ENCODE results near the gene PTPRM.

The PTPRM gene

DNA sequence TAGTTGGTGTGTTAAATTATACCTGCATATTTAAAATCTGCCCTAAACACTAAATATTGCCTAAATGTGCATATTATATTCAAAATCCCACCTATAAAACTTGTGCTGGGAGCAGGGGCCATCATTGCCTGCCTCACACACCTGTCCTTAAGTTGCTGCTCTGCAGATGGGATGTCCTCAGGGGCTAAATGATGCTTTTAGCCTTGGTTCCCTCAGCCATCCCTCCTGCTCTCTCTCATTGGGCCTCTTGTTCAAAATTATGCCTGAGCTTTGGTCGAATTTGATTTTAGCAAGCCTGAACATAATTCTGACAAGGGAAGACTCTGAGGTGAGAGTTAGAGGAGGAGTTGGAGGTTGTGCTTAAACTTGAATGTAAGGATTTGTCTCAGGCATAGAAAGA lies 723.8 kb downstream of the PTPRM start:
- DNase-seq (ENCODE audit: low read depth, low spot score), result no peak
- no CpG with 5 or more reads among the region's 1 CpG for WGBS (ENCODE audit: insufficient coverage, insufficient read length)
- H3K9me3 ChIP-seq (ENCODE audit: control insufficient read depth, insufficient read depth, low read length), result no peaks in the 10 kb centered on the region
- H3K27me3 ChIP-seq (ENCODE audit: control insufficient read depth, insufficient read depth, low read length), result no peaks in the 10 kb centered on the region
- no peaks in the 10 kb centered on the region for H3K4me1 ChIP-seq (ENCODE audit: control insufficient read depth, insufficient read depth, low read length)
- no peak overlapping the region for H3K27ac ChIP-seq (ENCODE audit: low read length)
- no peaks in the 10 kb centered on the region for H3K36me3 ChIP-seq (ENCODE audit: control insufficient read depth, insufficient read depth, low read length)
- H3K4me3 ChIP-seq (ENCODE audit: low read length), result no peak overlapping the region

DNA sequence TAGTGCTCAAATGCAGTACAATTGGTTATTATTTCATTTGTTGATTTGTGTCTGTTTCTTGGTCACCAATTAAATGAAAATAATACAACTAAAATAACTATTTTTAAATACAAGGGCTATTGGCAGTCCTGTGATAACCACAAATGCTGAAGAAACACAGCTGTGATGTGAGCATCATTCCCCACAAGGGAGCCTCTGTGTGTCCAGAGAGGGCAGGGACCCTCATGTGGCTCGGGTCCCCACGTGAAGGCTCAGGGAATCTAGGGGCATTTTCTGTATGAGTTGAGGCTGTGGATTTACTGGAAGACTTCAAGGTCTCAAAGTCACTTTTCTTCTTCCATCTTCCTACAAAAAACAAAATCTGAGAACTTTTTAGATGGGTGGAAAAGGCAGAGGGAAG lies 726.1 kb downstream of the PTPRM start:
- Histone ChIP-seq H3K4me3 (ENCODE audit: low read length) (no peak overlapping the region), H3K9me3 (ENCODE audit: control insufficient read depth, insufficient read depth, low read length) (no peaks in the 10 kb centered on the region), H3K36me3 (ENCODE audit: control insufficient read depth, insufficient read depth, low read length) (no peaks in the 10 kb centered on the region), H3K27ac (ENCODE audit: low read length) (no peak overlapping the region), H3K27me3 (ENCODE audit: control insufficient read depth, insufficient read depth, low read length) (no peaks in the 10 kb centered on the region), H3K4me1 (ENCODE audit: control insufficient read depth, insufficient read depth, low read length) (no peaks in the 10 kb centered on the region)
- WGBS (ENCODE audit: insufficient coverage, insufficient read length), result no CpG with 5 or more reads among the region's 2 CpGs
- DNase-seq (ENCODE audit: low read depth, low spot score), result no peak

DNA sequence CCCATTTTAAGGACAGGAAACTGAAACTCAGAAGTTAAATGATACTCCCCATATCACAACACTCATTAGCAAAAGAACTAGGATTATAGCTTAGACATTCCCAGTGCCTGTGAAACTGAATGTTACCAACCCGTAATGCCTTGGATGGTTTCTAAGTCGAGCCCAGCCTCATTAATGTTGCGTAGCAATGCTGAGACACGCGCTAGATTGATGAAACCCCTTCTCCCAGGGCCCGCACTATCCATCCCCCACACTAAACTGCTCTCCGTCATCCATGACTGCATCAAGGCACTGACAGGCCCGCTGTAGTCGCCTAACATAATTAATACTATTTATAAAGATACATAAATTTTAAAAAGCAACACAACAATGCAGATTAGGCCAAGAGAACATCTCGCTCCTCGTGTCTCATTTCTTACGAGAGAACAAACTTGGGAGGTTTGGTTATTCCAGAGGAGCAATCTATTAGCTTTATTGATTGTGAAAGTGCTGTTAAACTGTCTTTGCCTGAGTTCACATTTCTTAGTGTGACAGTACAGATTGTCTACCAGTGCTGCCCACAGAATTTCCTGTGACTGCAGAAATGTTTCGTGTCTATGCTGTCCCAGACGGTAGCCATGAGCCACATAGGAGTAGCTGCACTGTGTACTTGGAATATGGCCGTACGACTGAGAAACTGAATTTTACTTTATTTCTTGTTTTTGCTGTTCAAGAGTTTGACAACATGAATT lies 729.9 kb downstream of the PTPRM start:
- Histone ChIP-seq H3K27ac (ENCODE audit: low read length) (no peak overlapping the region), H3K36me3 (ENCODE audit: control insufficient read depth, insufficient read depth, low read length) (no peaks in the 10 kb centered on the region), H3K4me1 (ENCODE audit: control insufficient read depth, insufficient read depth, low read length) (no peaks in the 10 kb centered on the region), H3K9me3 (ENCODE audit: control insufficient read depth, insufficient read depth, low read length) (no peaks in the 10 kb centered on the region), H3K4me3 (ENCODE audit: low read length) (no peak overlapping the region), H3K27me3 (ENCODE audit: control insufficient read depth, insufficient read depth, low read length) (no peaks in the 10 kb centered on the region)
- no CpG with 5 or more reads among the region's 16 CpGs for WGBS (ENCODE audit: insufficient coverage, insufficient read length)
- DNase-seq (ENCODE audit: low read depth, low spot score), result no peak

- DNase-seq (ENCODE audit: low read depth, low spot score), result no peak
These were observed 731.1 kb downstream of the PTPRM start for GRCh38 chr18:8298186-8298585.

DNA sequence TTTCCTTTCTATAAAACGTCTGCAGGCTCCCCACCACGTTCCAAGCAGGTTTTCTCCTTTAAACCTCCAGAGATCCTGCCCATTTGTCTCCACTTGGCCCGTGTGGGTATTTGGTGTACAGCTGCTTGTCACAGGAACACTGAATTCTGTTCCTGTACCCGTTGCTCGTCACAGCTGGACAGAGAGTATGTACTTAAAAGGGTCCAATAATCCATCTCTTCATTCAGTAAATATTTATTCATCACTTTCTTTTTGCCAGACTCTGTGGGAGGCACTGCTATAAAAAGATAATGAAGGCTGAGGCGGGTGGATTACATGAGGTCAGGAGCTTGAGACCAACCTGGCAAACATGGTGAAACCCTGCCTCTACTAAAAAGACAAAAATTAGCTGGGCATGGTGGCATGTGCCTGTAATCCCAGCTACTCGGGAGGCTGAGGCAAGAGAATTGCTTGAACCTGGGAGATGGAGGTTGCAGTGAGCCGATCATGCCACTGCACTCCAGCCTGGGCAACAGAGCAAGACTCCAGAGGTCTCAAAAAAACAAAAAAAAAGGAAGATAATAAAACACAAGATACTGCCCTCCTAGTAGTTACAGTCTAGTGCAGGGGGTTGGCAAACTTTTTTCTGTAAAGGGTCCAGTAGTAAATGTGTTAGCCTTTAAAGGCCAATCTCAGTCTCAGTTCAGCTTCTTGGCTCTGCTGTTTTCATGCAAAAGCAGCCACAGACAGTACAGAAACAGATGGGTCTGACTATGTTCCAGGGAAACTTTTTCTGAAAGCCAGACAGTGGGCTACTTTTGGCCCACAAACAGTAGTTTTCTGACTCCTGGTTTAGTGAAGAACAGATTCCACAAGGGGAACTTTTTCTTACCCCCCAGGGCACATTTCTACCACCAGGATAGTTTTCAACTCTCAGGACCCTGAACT lies 732.2 kb downstream of the PTPRM start:
- DNase-seq (ENCODE audit: low read depth, low spot score), result no peak
- H3K4me1 ChIP-seq (ENCODE audit: control insufficient read depth, insufficient read depth, low read length), result no peaks in the 10 kb centered on the region
- H3K4me3 ChIP-seq (ENCODE audit: low read length), result no peak overlapping the region
- no peak overlapping the region for H3K27ac ChIP-seq (ENCODE audit: low read length)
- no peaks in the 10 kb centered on the region for H3K36me3 ChIP-seq (ENCODE audit: control insufficient read depth, insufficient read depth, low read length)
- WGBS (ENCODE audit: insufficient coverage, insufficient read length), result no CpG with 5 or more reads among the region's 8 CpGs
- no peaks in the 10 kb centered on the region for H3K27me3 ChIP-seq (ENCODE audit: control insufficient read depth, insufficient read depth, low read length)
- H3K9me3 ChIP-seq (ENCODE audit: control insufficient read depth, insufficient read depth, low read length), result no peaks in the 10 kb centered on the region

More at GRCh38 chr18:8298186-8298585, 731.1 kb downstream of the PTPRM start:
- H3K9me3 ChIP-seq (ENCODE audit: control insufficient read depth, insufficient read depth, low read length), result no peaks in the 10 kb centered on the region
- H3K36me3 ChIP-seq (ENCODE audit: control insufficient read depth, insufficient read depth, low read length), result no peaks in the 10 kb centered on the region
- H3K27me3 ChIP-seq (ENCODE audit: control insufficient read depth, insufficient read depth, low read length), result no peaks in the 10 kb centered on the region
- no peak overlapping the region for H3K4me3 ChIP-seq (ENCODE audit: low read length)
- no CpG with 5 or more reads among the region's 2 CpGs for WGBS (ENCODE audit: insufficient coverage, insufficient read length)
- no peaks in the 10 kb centered on the region for H3K4me1 ChIP-seq (ENCODE audit: control insufficient read depth, insufficient read depth, low read length)
- no peak overlapping the region for H3K27ac ChIP-seq (ENCODE audit: low read length)

DNA sequence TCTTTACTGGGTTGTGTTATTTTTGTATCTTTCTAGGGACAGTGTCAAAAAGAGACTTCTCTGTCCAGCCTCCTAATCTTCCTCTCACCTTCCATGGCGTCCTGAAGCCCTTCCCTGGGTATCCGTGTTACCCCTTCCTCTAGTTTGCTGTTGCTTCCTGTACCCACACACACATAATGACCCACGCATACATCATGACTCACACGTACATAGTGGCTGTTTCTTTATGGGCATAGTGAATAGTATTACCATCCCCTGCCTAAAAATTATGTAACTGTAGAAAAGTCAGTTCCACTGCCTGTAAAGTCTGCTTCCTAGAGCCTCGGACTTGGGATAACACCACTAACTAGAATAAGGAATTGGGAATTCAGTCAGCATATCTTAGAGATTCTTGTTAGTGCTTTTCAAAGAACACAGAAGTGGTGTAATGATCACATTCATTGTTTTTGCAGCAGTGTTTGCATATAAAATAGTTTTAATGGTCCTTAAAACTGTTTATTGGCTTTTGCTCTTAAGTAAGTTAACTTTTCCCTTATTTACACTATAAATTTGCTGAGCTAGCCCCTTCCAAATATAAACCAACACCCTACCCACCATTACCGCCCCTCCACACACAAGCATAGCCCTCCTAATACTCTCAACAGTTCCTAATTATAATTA lies 733.8 kb downstream of the PTPRM start:
- Histone ChIP-seq H3K4me3 (ENCODE audit: low read length) (no peak overlapping the region), H3K36me3 (ENCODE audit: control insufficient read depth, insufficient read depth, low read length) (no peaks in the 10 kb centered on the region), H3K27ac (ENCODE audit: low read length) (no peak overlapping the region), H3K4me1 (ENCODE audit: control insufficient read depth, insufficient read depth, low read length) (no peaks in the 10 kb centered on the region), H3K27me3 (ENCODE audit: control insufficient read depth, insufficient read depth, low read length) (no peaks in the 10 kb centered on the region), H3K9me3 (ENCODE audit: control insufficient read depth, insufficient read depth, low read length) (no peaks in the 10 kb centered on the region)
- DNase-seq (ENCODE audit: low read depth, low spot score), result no peak
- WGBS (ENCODE audit: insufficient coverage, insufficient read length), result no CpG with 5 or more reads among the region's 6 CpGs

GRCh38 chr18:8301427-8302172 lies 734.5 kb downstream of the PTPRM start:
- no peaks in the 10 kb centered on the region for H3K9me3 ChIP-seq (ENCODE audit: control insufficient read depth, insufficient read depth, low read length)
- no peaks in the 10 kb centered on the region for H3K27me3 ChIP-seq (ENCODE audit: control insufficient read depth, insufficient read depth, low read length)
- no peak overlapping the region for H3K4me3 ChIP-seq (ENCODE audit: low read length)
- no peaks in the 10 kb centered on the region for H3K4me1 ChIP-seq (ENCODE audit: control insufficient read depth, insufficient read depth, low read length)
- no peak overlapping the region for H3K27ac ChIP-seq (ENCODE audit: low read length)
- no CpG with 5 or more reads among the region's 10 CpGs for WGBS (ENCODE audit: insufficient coverage, insufficient read length)
- DNase-seq (ENCODE audit: low read depth, low spot score), result no peak
- H3K36me3 ChIP-seq (ENCODE audit: control insufficient read depth, insufficient read depth, low read length), result no peaks in the 10 kb centered on the region

GRCh38 chr18:8303151-8303755 lies 736.1 kb downstream of the PTPRM start:
- Histone ChIP-seq H3K36me3 (ENCODE audit: control insufficient read depth, insufficient read depth, low read length) (no peaks in the 10 kb centered on the region), H3K27me3 (ENCODE audit: control insufficient read depth, insufficient read depth, low read length) (no peaks in the 10 kb centered on the region), H3K9me3 (ENCODE audit: control insufficient read depth, insufficient read depth, low read length) (no peaks in the 10 kb centered on the region), H3K27ac (ENCODE audit: low read length) (no peak overlapping the region), H3K4me3 (ENCODE audit: low read length) (no peak overlapping the region), H3K4me1 (ENCODE audit: control insufficient read depth, insufficient read depth, low read length) (no peaks in the 10 kb centered on the region)
- no CpG with 5 or more reads among the region's 7 CpGs for WGBS (ENCODE audit: insufficient coverage, insufficient read length)
- DNase-seq (ENCODE audit: low read depth, low spot score), result no peak

DNA sequence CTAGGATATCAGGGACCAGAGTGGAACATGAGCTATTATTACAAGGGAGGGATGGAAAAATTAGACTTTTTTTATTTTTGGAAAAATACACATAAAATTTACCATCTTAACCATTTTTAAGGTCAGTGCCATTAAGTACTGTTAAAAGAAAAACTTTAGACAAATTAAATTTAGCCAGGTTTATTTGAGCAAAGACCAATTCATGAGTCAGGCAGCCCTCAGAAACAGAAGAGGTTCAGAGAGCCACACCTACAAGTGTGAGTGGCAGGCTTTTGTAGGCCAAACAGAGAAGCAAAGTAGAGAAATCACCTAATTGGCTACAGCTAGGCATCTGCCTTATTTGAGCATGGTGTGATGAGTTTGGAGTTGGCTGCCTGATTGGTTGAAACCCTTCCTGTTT lies 740.8 kb downstream of the PTPRM start:
- H3K4me1 ChIP-seq (ENCODE audit: control insufficient read depth, insufficient read depth, low read length), result no peaks in the 10 kb centered on the region
- no peaks in the 10 kb centered on the region for H3K36me3 ChIP-seq (ENCODE audit: control insufficient read depth, insufficient read depth, low read length)
- H3K4me3 ChIP-seq (ENCODE audit: low read length), result no peak overlapping the region
- no peak for DNase-seq (ENCODE audit: low read depth, low spot score)
- no peak overlapping the region for H3K27ac ChIP-seq (ENCODE audit: low read length)
- H3K9me3 ChIP-seq (ENCODE audit: control insufficient read depth, insufficient read depth, low read length), result no peaks in the 10 kb centered on the region
- no peaks in the 10 kb centered on the region for H3K27me3 ChIP-seq (ENCODE audit: control insufficient read depth, insufficient read depth, low read length)

- no peaks in the 10 kb centered on the region for H3K36me3 ChIP-seq (ENCODE audit: control insufficient read depth, insufficient read depth, low read length)
- no CpG with 5 or more reads among the region's 2 CpGs for WGBS (ENCODE audit: insufficient coverage, insufficient read length)
- H3K4me1 ChIP-seq (ENCODE audit: control insufficient read depth, insufficient read depth, low read length), result no peaks in the 10 kb centered on the region
- H3K9me3 ChIP-seq (ENCODE audit: control insufficient read depth, insufficient read depth, low read length), result no peaks in the 10 kb centered on the region
- H3K27ac ChIP-seq (ENCODE audit: low read length), result no peak overlapping the region
- H3K27me3 ChIP-seq (ENCODE audit: control insufficient read depth, insufficient read depth, low read length), result no peaks in the 10 kb centered on the region
- no peak for DNase-seq (ENCODE audit: low read depth, low spot score)
- H3K4me3 ChIP-seq (ENCODE audit: low read length), result no peak overlapping the region
These were observed 745.9 kb downstream of the PTPRM start for GRCh38 chr18:8313043-8313442.

Measured in iPS DF 6.9 (cell line).